Measurements from ENCODE around the gene MAPKBP1.

- TF ChIP-seq C11orf30 (IDR thresholded peaks at IDR 0.05; ENCODE audit: low read depth): no peak
- no peak for TF ChIP-seq CTCF (IDR thresholded peaks at IDR 0.05 in 2 of 3, conservative IDR thresholded peaks at IDR 0.05 in 1 of 3; ENCODE audit: insufficient read depth in 2 of 3, low read depth in 1 of 3, low read length in 3 of 3)
- TF ChIP-seq KLF16 (IDR thresholded peaks at IDR 0.05): no peak
- no peak for TF ChIP-seq CC2D1A (IDR thresholded peaks at IDR 0.05)
- TF ChIP-seq ZNF12 (CRISPR knock-in tag; IDR thresholded peaks at IDR 0.05): no peak
- no peak for TF ChIP-seq ZNF311 (CRISPR knock-in tag; IDR thresholded peaks at IDR 0.05)
- TF ChIP-seq IRF9 (tag; IDR thresholded peaks at IDR 0.05): no peak
- TF ChIP-seq ID3 (CRISPR knock-in tag; IDR thresholded peaks at IDR 0.05): no peak
- TF ChIP-seq ID3 (tag; IDR thresholded peaks at IDR 0.05): no peak
- no peak for TF ChIP-seq TAF1 (IDR thresholded peaks at IDR 0.05; ENCODE audit: control insufficient read depth, extremely low read depth, insufficient read depth, low read length, severe bottlenecking)
- TF ChIP-seq ZKSCAN1 (IDR thresholded peaks at IDR 0.05; ENCODE audit: low read depth, low read length): no peak
- no peak for TF ChIP-seq CHD4 (IDR thresholded peaks at IDR 0.05; ENCODE audit: insufficient read depth, insufficient replicate concordance, low read depth, low read length, poor library complexity, severe bottlenecking)
- no peak for TF ChIP-seq SMC3 (conservative IDR thresholded peaks at IDR 0.05; ENCODE audit: insufficient read depth, low read depth, low read length)
- TF ChIP-seq HDAC6 (IDR thresholded peaks at IDR 0.05; ENCODE audit: low read depth, low read length): no peak
- TF ChIP-seq ZZZ3 (IDR thresholded peaks at IDR 0.05): no peak
These were observed 43.5 kb downstream of the MAPKBP1 start for GRCh38 chr15:41817781-41818180.

Measured in K562 (cell line).